IMR-90 (cell line): ENCODE measurements around the gene EVI5. TPM values are rescaled to one million over a fixed set of nuclear protein-coding genes. Genes with fewer than 3 reads are reported as not detected.

Source experiments
- ATAC-seq: fragments of 200-7000 bp; cut with Tn5 transposase; 2 replicates; pipeline ENCODE4 v1.9.1; 2020; ENCODE audit warnings: low read depth, mild to moderate bottlenecking, moderate library complexity
- BruUV-seq: library from RNA; stranded (reverse); fragments of 400-500 nt; replicated peaks from 2 replicates; lab custom pipeline; 2021; lab: Mats Ljungman, UMichigan
- CTCF ChIA-PET: fragments of 300-600 bp; formaldehyde crosslinking; extraction: SDS; loops from one replicate; lab custom pipeline; 2021; ENCODE audit warnings: antibody characterized with exemption; lab: Yijun Ruan, JAX
- POLR2A ChIA-PET: fragments of 300-600 bp; sonication (Branson Sonifier 250); formaldehyde crosslinking; loops from one replicate; lab custom pipeline; 2022; ENCODE audit warnings: antibody characterized with exemption; ENCODE audit not compliant: unreplicated experiment; lab: Charles Lee
- DNase-seq: peaks from one replicate; pipeline ENCODE4 v3.0.0; 2013
- H2AFZ ChIP-seq: replicated peaks from 2 replicates; pipeline ENCODE3; 2013; ENCODE audit warnings: low read length, mild to moderate bottlenecking; ENCODE audit not compliant: poor library complexity
- H2AK5ac ChIP-seq: 2 replicates; pipeline ENCODE4 v1.6.1; 2013; ENCODE audit warnings: low read depth, low read length, inconsistent platforms
- H2AK9ac ChIP-seq: replicated peaks from 2 replicates; pipeline ENCODE3; 2013; ENCODE audit warnings: mild to moderate bottlenecking, low read depth, low read length, moderate library complexity; ENCODE audit not compliant: poor library complexity
- H2BK120ac ChIP-seq: 2 replicates; pipeline ENCODE4 v1.6.1; 2013; ENCODE audit warnings: low read depth, low read length, inconsistent platforms
- H2BK15ac ChIP-seq: 3 replicates; pipeline ENCODE4 v1.6.1; 2013; ENCODE audit warnings: low read depth, low read length, inconsistent platforms
- H2BK20ac ChIP-seq: 2 replicates; pipeline ENCODE4 v1.6.1; 2013; ENCODE audit warnings: low read depth, mild to moderate bottlenecking, inconsistent platforms, low read length, moderate library complexity
- H2BK5ac ChIP-seq: 2 replicates; pipeline ENCODE4 v1.6.1; 2013; ENCODE audit warnings: mild to moderate bottlenecking, low read depth, low read length, inconsistent platforms; ENCODE audit not compliant: poor library complexity, severe bottlenecking
- H3K14ac ChIP-seq: replicated peaks from 2 replicates; pipeline ENCODE4 v1.6.1; 2013; ENCODE audit warnings: low read depth, low read length, inconsistent platforms
- H3K18ac ChIP-seq: 2 replicates; pipeline ENCODE4 v1.6.1; 2013; ENCODE audit warnings: low read depth, low read length, control low read depth
- H3K23ac ChIP-seq: 2 replicates; pipeline ENCODE4 v1.6.1; 2013; ENCODE audit warnings: low read depth, low read length, inconsistent platforms
- H3K27ac ChIP-seq: 2 replicates; pipeline ENCODE4 v1.5.1; 2013; ENCODE audit warnings: mild to moderate bottlenecking, control low read depth, low read length; ENCODE audit not compliant: insufficient read depth
- H3K27me3 ChIP-seq: 2 replicates; pipeline ENCODE4 v1.6.1; 2013; ENCODE audit warnings: low read length; ENCODE audit not compliant: control insufficient read depth, insufficient read depth
- H3K36me3 ChIP-seq: 2 replicates; pipeline ENCODE4 v1.6.1; 2013; ENCODE audit warnings: low read length, mixed read lengths; ENCODE audit not compliant: control insufficient read depth, insufficient read depth
- H3K4ac ChIP-seq: 2 replicates; pipeline ENCODE4 v1.6.1; 2013; ENCODE audit warnings: low read depth, low read length, inconsistent platforms
- H3K4me1 ChIP-seq: 2 replicates; pipeline ENCODE4 v1.6.1; 2013; ENCODE audit warnings: low read length, mixed read lengths; ENCODE audit not compliant: control insufficient read depth, insufficient read depth
- H3K4me2 ChIP-seq: 2 replicates; pipeline ENCODE4 v1.6.1; 2013; ENCODE audit warnings: low read depth, mild to moderate bottlenecking, control low read depth, low read length, moderate library complexity
- H3K4me3 ChIP-seq: 2 replicates; pipeline ENCODE4 v1.5.1; 2013; ENCODE audit warnings: low read depth, mild to moderate bottlenecking, control low read depth, low read length, moderate library complexity; ENCODE audit not compliant: insufficient read depth
- H3K56ac ChIP-seq: 2 replicates; pipeline ENCODE4 v1.6.1; 2013; ENCODE audit warnings: low read length, inconsistent platforms; ENCODE audit not compliant: insufficient read depth; ENCODE audit errors: extremely low read depth
- H3K79me1 ChIP-seq, 2 experiments: 2 replicates each; pipeline ENCODE4 v1.6.1; 2013; ENCODE audit warnings: low read length in 2 of 2, inconsistent platforms in 1 of 2, low read depth in 1 of 2
- H3K9ac ChIP-seq: 2 replicates; pipeline ENCODE4 v1.6.1; 2013; ENCODE audit warnings: low read depth, low read length, control low read depth
- H3K9me1 ChIP-seq: 2 replicates; pipeline ENCODE4 v1.6.1; 2013; ENCODE audit warnings: low read length, inconsistent platforms; ENCODE audit not compliant: insufficient read depth
- H3K9me3 ChIP-seq: 2 replicates; pipeline ENCODE4 v1.6.1; 2013; ENCODE audit warnings: low read length; ENCODE audit not compliant: control insufficient read depth, insufficient read depth
- H4K20me1 ChIP-seq: 2 replicates; pipeline ENCODE4 v1.6.1; 2013; ENCODE audit warnings: low read length, inconsistent platforms; ENCODE audit not compliant: insufficient read depth
- H4K5ac ChIP-seq: 2 replicates; pipeline ENCODE4 v1.6.1; 2013; ENCODE audit warnings: mild to moderate bottlenecking, low read depth, low read length, control low read depth
- H4K8ac ChIP-seq, 2 experiments: 2 replicates each; pipeline ENCODE4 v1.6.1; 2013; ENCODE audit warnings: low read depth in 2 of 2, low read length in 2 of 2, control low read depth in 1 of 2, inconsistent platforms in 1 of 2
- H4K91ac ChIP-seq: 2 replicates; pipeline ENCODE4 v1.6.1; 2013; ENCODE audit warnings: low read depth, low read length, inconsistent platforms; ENCODE audit not compliant: insufficient read depth
- CEBPB ChIP-seq: IDR thresholded peaks from 2 replicates; pipeline ENCODE4 v1.6.1; 2012; ENCODE audit warnings: low read depth, low read length, improper control_type of control experiment
- CHD1 ChIP-seq: IDR thresholded peaks from 2 replicates; pipeline ENCODE4 v1.6.1; 2012; ENCODE audit warnings: low read depth, low read length, improper control_type of control experiment
- CTCF ChIP-seq: conservative IDR thresholded peaks from 2 replicates; pipeline ENCODE4 v1.5.1; 2012; ENCODE audit warnings: mild to moderate bottlenecking, low read depth, low read length, improper control_type of control experiment
- FOS ChIP-seq: fragments of 150-350 bp; IDR thresholded peaks from 2 replicates; pipeline ENCODE4 v1.6.1; 2016; ENCODE audit warnings: low read depth, low read length
- NFE2L2 ChIP-seq: fragments of 150-350 bp; IDR thresholded peaks from 2 replicates; pipeline ENCODE4 v1.6.1; 2016; ENCODE audit warnings: low read depth, mild to moderate bottlenecking, low read length
- RFX5 ChIP-seq: IDR thresholded peaks from 2 replicates; pipeline ENCODE4 v1.8.0; 2012; ENCODE audit warnings: low read depth, mild to moderate bottlenecking, low read length, moderate library complexity
- SMC3 ChIP-seq: fragments of 150-350 bp; IDR thresholded peaks from 2 replicates; pipeline ENCODE4 v1.6.1; 2016; ENCODE audit warnings: low read depth, mild to moderate bottlenecking, antibody characterized with exemption, low read length, moderate library complexity
- WGBS, 2 experiments: methylation state at CpG; one replicate each; pipeline versions ENCODE4 v1.1.5 to v1.1.7; 2013; ENCODE audit warnings: missing lambda C conversion rate in 2 of 2; ENCODE audit not compliant: insufficient read length in 1 of 2; ENCODE audit errors: extremely low coverage in 2 of 2; 5-methylcytosine and 5-hydroxymethylcytosine counted together
- dilution Hi-C: fragments of 300-500 bp; cut with HindIII; formaldehyde crosslinking; loops from one replicate; pipeline ENCODE4 v1.14.3; 2018; ENCODE audit warnings: low sequenced_read_pairs; ENCODE audit not compliant: unreplicated experiment
- in situ Hi-C: fragments of 300-500 bp; cut with MboI; formaldehyde crosslinking; loops from 3 replicates; pipeline ENCODE4 v1.14.3; 2019; ENCODE audit warnings: low sequenced_read_pairs, inconsistent platforms, mixed read lengths
- intact Hi-C: fragments of 100-400 bp; cut with micrococcal nuclease; formaldehyde crosslinking; loops from 2 replicates; pipeline ENCODE4 v1.10.0; 2022
- polyA plus RNA-seq, 3 experiments: library from polyadenylated mRNA; depleted of rRNA; stranded (reverse); fragments of >200 nt; gene quantifications; 2 replicates each; pipeline ENCODE4 v1.2.3, GENCODE V29; 2012; ENCODE audit warnings: low replicate concordance in 1 of 3
- total RNA-seq: library from RNA; depleted of rRNA; stranded (reverse); fragments of >200 nt; gene quantifications from 2 replicates; pipeline ENCODE4 v1.2.3, GENCODE V29; 2012

The EVI5 gene
- total and polyA plus RNA-seq, 2 of the 4 experiments (the other 2 are of a cell fraction): 13.9 to 26.9 TPM

- H4K8ac ChIP-seq: no peak overlapping the region
- H3K4me2 ChIP-seq: peak overlapping the region; percentile 39
- no peak overlapping the region for H4K5ac ChIP-seq
- H2AK5ac ChIP-seq: no peak overlapping the region
- H3K79me1 ChIP-seq: peaks cover 0 to 4% of the 10 kb centered on the region in 2 experiments; a peak in 1 of 4 replicates
- peak; percentile 82 for DNase-seq
- H3K4me1 ChIP-seq: peaks cover 6% of the 10 kb centered on the region
- intact Hi-C loops (no loop called here), in situ Hi-C loops (no loop called here), dilution Hi-C loops (no loop called here)
- POLR2A ChIA-PET: no interaction called here
- no peaks in the 10 kb centered on the region for H3K27me3 ChIP-seq
- no peak overlapping the region for H3K4me3 ChIP-seq
- peak; percentile 72 for ATAC-seq
- no peak overlapping the region for H3K9ac ChIP-seq
- no peak overlapping the region for H3K4ac ChIP-seq
- H4K91ac ChIP-seq: no peak overlapping the region
- H3K36me3 ChIP-seq: no peaks in the 10 kb centered on the region
- H4K20me1 ChIP-seq: 0 out of 2 replicates have a peak, but pooled peaks cover 4% of the 10 kb centered on the region
- no peak for TF ChIP-seq SMC3
- TF ChIP-seq CTCF: peak; percentile 24; the same call in 1 of the 2 replicates
- TF ChIP-seq FOS: 0 out of 2 replicates have a peak, but pooled peaks have one; percentile 65
- TF ChIP-seq RFX5: no peak
- TF ChIP-seq CEBPB: peak; percentile 55; the same call in 1 of the 2 replicates
- no peak for TF ChIP-seq CHD1
- no peak for TF ChIP-seq NFE2L2
- no peak overlapping the region for H2BK20ac ChIP-seq
- H2BK120ac ChIP-seq: no peak overlapping the region
- no CpG with 5 or more reads among the region's 7 CpGs for WGBS, 2 experiments
- BruUV-seq: no TSS peak
- H3K9me3 ChIP-seq: no peaks in the 10 kb centered on the region
- CTCF ChIA-PET: no interaction called here
- no peak overlapping the region for H2BK15ac ChIP-seq
- H2AK9ac ChIP-seq: no peak overlapping the region
- no peak overlapping the region for H3K23ac ChIP-seq
- no peak overlapping the region for H2AFZ ChIP-seq
- H3K56ac ChIP-seq: no peak overlapping the region
- H2BK5ac ChIP-seq: peak overlapping the region; percentile 62
- no peaks in the 10 kb centered on the region; the same call in 1 of the 2 replicates for H3K9me1 ChIP-seq
- H3K27ac ChIP-seq: no peak overlapping the region
- H3K14ac ChIP-seq: no peak overlapping the region
- H3K18ac ChIP-seq: no peak overlapping the region
These were observed 200.8 kb downstream of the EVI5 start for GRCh38 chr1:92583821-92584760.
